ENCODE results near the gene ALLC. TPM values are rescaled to one million over a fixed set of nuclear protein-coding genes. Genes with fewer than 3 reads are reported as not detected.

The ALLC gene
- total RNA-seq, 1 experiment from 2014 or later, result not detected

Other genes with a start within 250 kb of the ALLC start
- 48.4 and 63.2 TPM in 2 replicates for gene ADI1, start 138.7 kb upstream of the ALLC start, total RNA-seq (2014; rRNA removed; shearing (Covaris generic))
- 36.6 and 41.7 TPM in 2 replicates for gene RNASEH1, start 99.9 kb upstream of the ALLC start, total RNA-seq (2014; rRNA removed; shearing (Covaris generic))
- gene RPS7, start 82.9 kb upstream of the ALLC start, total RNA-seq (2014; rRNA removed; shearing (Covaris generic)), result 3,161 and 4,026 TPM in 2 replicates
- 2.1 TPM in 1 of 2 replicates, not detected in the other for gene COLEC11, start 63.1 kb upstream of the ALLC start, total RNA-seq (2014; rRNA removed; shearing (Covaris generic))
- gene DCDC2C, start 45.4 kb downstream of the ALLC start, total RNA-seq (2014; rRNA removed; shearing (Covaris generic)), result not detected in 2 replicates